HepG2 (cell line): ENCODE results near the gene SESN3. TPM values are rescaled to one million over a fixed set of nuclear protein-coding genes. Genes with fewer than 3 reads are reported as not detected.
"Not testable (repeated sequence)": the region's sequence is repeated elsewhere in the genome, so short reads cannot be mapped to it uniquely, and the experiment has no call there.

ENCODE experiments used
- ATAC-seq: fragments of 200-7000 bp; cut with Tn5 transposase; 3 replicates; pipeline ENCODE4 v1.9.1; 2020; ENCODE audit warnings: mild to moderate bottlenecking, moderate library complexity
- BruUV-seq: library from RNA; stranded (reverse); fragments of 400-500 nt; replicated peaks from 2 replicates; lab custom pipeline; 2021; lab: Mats Ljungman, UMichigan
- CTCF ChIA-PET: fragments of 300-600 bp; formaldehyde crosslinking; extraction: SDS; loops from one replicate; lab custom pipeline; 2021; ENCODE audit warnings: low total read pairs, inconsistent platforms, low intra/inter-chr PET ratio; lab: Yijun Ruan, JAX
- POLR2A ChIA-PET: fragments of 350-600 bp; sonication (Branson Sonifier 250); formaldehyde crosslinking; loops from one replicate; lab custom pipeline; 2020; ENCODE audit warnings: antibody characterized with exemption, inconsistent platforms; lab: Yijun Ruan, JAX
- DNase-seq: peaks from one replicate; pipeline ENCODE4 v3.0.0-alpha.2; 2015; ENCODE audit warnings: low spot score
- FAIRE-seq: peaks from 3 replicates; lab custom pipeline; 2011; peaks lifted over from hg19 to GRCh38; lab: Jason Lieb, UNC
- H2AFZ ChIP-seq: one replicate; pipeline ENCODE4 v1.6.1; 2011; ENCODE audit warnings: low read length, inconsistent platforms
- H3K27ac ChIP-seq: fragments of 300-600 bp; 3 replicates; pipeline ENCODE4 v1.8.0; 2011; ENCODE audit warnings: mixed run types, mild to moderate bottlenecking, mixed read lengths, low read length, inconsistent platforms; ENCODE audit not compliant: insufficient read depth; ENCODE audit errors: extremely low read length
- H3K27me3 ChIP-seq, 2 experiments: fragments of 200-600 bp in 1 of 2; 2 replicates in 1 of 2; 3 replicates in 1 of 2; pipeline versions ENCODE4 v1.6.0 to v1.8.0; 2011; ENCODE audit warnings: low read length in 2 of 2, mild to moderate bottlenecking in 2 of 2, moderate library complexity in 2 of 2, inconsistent platforms in 1 of 2; ENCODE audit not compliant: insufficient read depth in 2 of 2, control insufficient read depth in 1 of 2
- H3K36me3 ChIP-seq, 2 experiments: fragments of 200-600 bp in 1 of 2; replicated peaks in 1 of 2; 2 replicates in 1 of 2; 3 replicates in 1 of 2; pipeline versions ENCODE4 v1.5.1 to v1.8.0; 2011; ENCODE audit warnings: low read length in 2 of 2, inconsistent platforms in 1 of 2; ENCODE audit not compliant: insufficient read depth in 2 of 2, control insufficient read depth in 1 of 2
- H3K4me1 ChIP-seq: 2 replicates; pipeline ENCODE4 v1.5.1; 2012; ENCODE audit warnings: low read length, inconsistent platforms; ENCODE audit not compliant: insufficient read depth
- H3K4me2 ChIP-seq: 2 replicates; pipeline ENCODE4 v1.6.0; 2011; ENCODE audit warnings: low read depth, low read length, inconsistent platforms
- H3K4me3 ChIP-seq, 3 experiments: fragments of 200-600 bp in 1 of 3; sonication (generic), shearing (Covaris generic) in 1 of 3; replicated peaks in 1 of 3; 2 replicates each; pipeline ENCODE4 v1.5.1; 2011 to 2016; ENCODE audit warnings: low read length in 3 of 3, inconsistent platforms in 2 of 3, low read depth in 2 of 3, mild to moderate bottlenecking in 2 of 3, control low read depth in 1 of 3, mixed read lengths in 1 of 3; ENCODE audit not compliant: insufficient read depth in 1 of 3
- H3K79me2 ChIP-seq: one replicate; pipeline ENCODE4 v1.6.1; 2011; ENCODE audit warnings: low read length, inconsistent platforms; ENCODE audit not compliant: insufficient read depth
- H3K9ac ChIP-seq: 2 replicates; pipeline ENCODE4 v1.6.0; 2011; ENCODE audit warnings: mild to moderate bottlenecking, low read depth, low read length, inconsistent platforms; ENCODE audit not compliant: insufficient read depth
- H3K9me3 ChIP-seq: 2 replicates; pipeline ENCODE4 v1.5.1; 2012; ENCODE audit warnings: mild to moderate bottlenecking, low read length
- H4K20me1 ChIP-seq: 2 replicates; pipeline ENCODE4 v1.6.0; 2011; ENCODE audit warnings: inconsistent platforms, mild to moderate bottlenecking, low read length, moderate library complexity; ENCODE audit not compliant: insufficient read depth
- ZNF260 ChIP-seq: sonication (generic); formaldehyde crosslinking; IDR thresholded peaks from 2 replicates; pipeline ENCODE4 v1.4.0; 2020; ENCODE audit warnings: missing genetic modification reagents, low read depth, mild to moderate bottlenecking, borderline replicate concordance
- WGBS: methylation state at CpG from one replicate; pipeline ENCODE4 v1.1.6; 2017; ENCODE audit warnings: low lambda C conversion rate; 5-methylcytosine and 5-hydroxymethylcytosine counted together
- in situ Hi-C: cut with HindIII; loops from 2 replicates; pipeline ENCODE4 v1.10.0; 2017; ENCODE audit warnings: low pct_unique_long_range_greater_than_20kb; ENCODE audit not compliant: extremely low pct_ligation_motif_present
- intact Hi-C: fragments of 100-400 bp; cut with micrococcal nuclease; formaldehyde crosslinking; loops from one replicate; pipeline ENCODE4 v1.10.0; 2022; ENCODE audit not compliant: unreplicated experiment
- polyA plus RNA-seq, 8 experiments: library from polyadenylated mRNA; depleted of rRNA in 3 of 8; stranded (reverse) in 7 of 8; unstranded in 1 of 8; fragments of >200 nt; fragmentation: Illumina TruSeq in 4 of 8; extraction: Trizol in 4 of 8; gene quantifications; 2 replicates each; pipeline versions ENCODE4 v1.2.1 to v1.2.3, GENCODE V29; 2011 to 2016; ENCODE audit warnings: low read depth in 4 of 8, missing spikeins in 1 of 8, mixed read lengths in 1 of 8; ENCODE audit not compliant: insufficient read depth in 1 of 8
- total RNA-seq, 5 experiments: library from RNA; depleted of rRNA; stranded (reverse); fragments of >200 nt; fragmentation: Illumina TruSeq; extraction: Trizol; gene quantifications; 2 replicates each; pipeline ENCODE4 v1.2.3, GENCODE V29; 2016; ENCODE audit warnings: low read depth in 1 of 5

Gene SESN3
- total and polyA plus RNA-seq, 2 of the 13 experiments (the other 11 are each of a cell fraction or from before 2014, with no cell fraction given): 0.53 to 0.86 TPM

DNA sequence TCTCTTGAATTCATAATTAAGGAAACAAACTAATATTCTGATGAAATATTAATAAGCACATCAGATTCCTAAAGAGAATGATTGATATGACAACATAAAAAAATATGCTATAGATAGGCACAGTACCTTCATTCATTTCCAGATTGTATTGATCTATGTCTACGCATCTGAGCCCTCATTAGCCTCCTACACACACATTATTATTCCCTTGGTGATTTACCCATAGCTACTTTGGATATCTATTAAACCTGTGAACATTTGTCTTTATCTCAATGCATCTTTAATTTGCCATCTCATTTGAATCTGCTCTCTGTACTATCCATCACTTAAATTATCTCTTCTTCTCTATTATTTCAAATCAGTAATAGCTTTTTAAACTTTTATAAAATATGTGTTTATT is 18.4 kb downstream of the SESN3 start:
- in situ Hi-C loops: no loop called here
- no peak for ATAC-seq

GRCh38 chr11:95209535-95209934 is 21.5 kb downstream of the SESN3 start:
- H3K36me3 ChIP-seq, H3K27me3 ChIP-seq, H3K79me2 ChIP-seq, BruUV-seq, H4K20me1 ChIP-seq, intact Hi-C loops, CTCF ChIA-PET, H3K9me3 ChIP-seq, H3K4me2 ChIP-seq, in situ Hi-C loops, ATAC-seq, FAIRE-seq, POLR2A ChIA-PET, H3K27ac ChIP-seq, H3K4me1 ChIP-seq, H3K4me3 ChIP-seq, H2AFZ ChIP-seq, H3K9ac ChIP-seq, DNase-seq: not testable (repeated sequence)
- 72% methylated on average over 6 of the region's 6 CpGs for WGBS

More for the DNA sequence above, 18.4 kb downstream of the SESN3 start:
- H2AFZ ChIP-seq: no peak overlapping the region
- TF ChIP-seq ZNF260 (CRISPR knock-in tag): no peak
- TF ChIP-seq, all 625 proteins: peak for 0
- no peaks in the 10 kb centered on the region for H4K20me1 ChIP-seq
- no TSS peak for BruUV-seq
- no peak overlapping the region for H3K9ac ChIP-seq
- no peak overlapping the region for H3K4me2 ChIP-seq
- intact Hi-C loops: no loop called here
- no peak overlapping the region for H3K4me3 ChIP-seq
- no peaks in the 10 kb centered on the region for H3K9me3 ChIP-seq
- no peaks in the 10 kb centered on the region for H3K79me2 ChIP-seq
- no peaks in the 10 kb centered on the region for H3K27me3 ChIP-seq
- H3K27ac ChIP-seq: no peak overlapping the region
- no peaks in the 10 kb centered on the region for H3K4me1 ChIP-seq
- 37% methylated on average over 1 of the region's 1 CpG for WGBS
- H3K36me3 ChIP-seq: no peaks in the 10 kb centered on the region
- ChIA-PET CTCF (no interaction called here), POLR2A (no interaction called here)
- DNase-seq (no peak), FAIRE-seq (no peak)
